ENCODE results near the gene MYH6.

Gene MYH6

GRCh38 chr14:23355871-23356435 is 52.1 kb downstream of the MYH6 start:
- no peak for DNase-seq (ENCODE audit: low spot score)

GRCh38 chr14:23354990-23355389 is 53.1 kb downstream of the MYH6 start:
- DNase-seq (ENCODE audit: low spot score), result no peak

- DNase-seq (ENCODE audit: low spot score), result no peak
Measured at GRCh38 chr14:23353433-23353780, 54.7 kb downstream of the MYH6 start.

- peak; percentile 95 for DNase-seq (ENCODE audit: low spot score)
Measured at GRCh38 chr14:23352506-23353432, 55.3 kb downstream of the MYH6 start, which contains the start of gene SLC22A17. SLC22A17 (minus strand) TSS chr14:23352887.

- DNase-seq (ENCODE audit: low spot score), result peak; percentile 35
Measured at GRCh38 chr14:23351681-23352505, 56.2 kb downstream of the MYH6 start.

GRCh38 chr14:23349156-23349845 is 58.8 kb downstream of the MYH6 start:
- no peak for DNase-seq (ENCODE audit: low spot score)

- no peak for DNase-seq (ENCODE audit: low spot score)
Measured at GRCh38 chr14:23348297-23348655, 59.8 kb downstream of the MYH6 start.

- no peak for DNase-seq (ENCODE audit: low spot score)
Measured at GRCh38 chr14:23347406-23348296, 60.4 kb downstream of the MYH6 start.

GRCh38 chr14:23346693-23347405 is 61.2 kb downstream of the MYH6 start:
- no peak for DNase-seq (ENCODE audit: low spot score)

- no peak for DNase-seq (ENCODE audit: low spot score)
Measured at GRCh38 chr14:23345987-23346692, 61.9 kb downstream of the MYH6 start.

GRCh38 chr14:23344481-23344880 is 63.6 kb downstream of the MYH6 start:
- no peak for DNase-seq (ENCODE audit: low spot score)

- DNase-seq (ENCODE audit: low spot score), result no peak
Measured at GRCh38 chr14:23339506-23340268, 68.4 kb downstream of the MYH6 start.

- DNase-seq (ENCODE audit: low spot score), result no peak
Measured at GRCh38 chr14:23335623-23336022, 72.5 kb downstream of the MYH6 start.

Measured in cerebellar cortex (tissue), 1 donor.